ENCODE data around the gene AEN.

AEN gene

GRCh38 chr15:88606070-88606794, 14.9 kb upstream of the AEN start:
- no peak for DNase-seq (ENCODE audit: low read depth)
- H3K4me3 ChIP-seq (ENCODE audit: low read depth, low read length): no peak overlapping the region
- in situ Hi-C loops (cut with HindIII; ENCODE audit: low sequenced_read_pairs): no loop called here
- TF ChIP-seq CTCF (IDR thresholded peaks at IDR 0.05; ENCODE audit: low read depth, low read length, missing control alignments): no peak

- in situ Hi-C loops (cut with HindIII; ENCODE audit: low sequenced_read_pairs): no loop called here
- no peak for TF ChIP-seq CTCF (IDR thresholded peaks at IDR 0.05; ENCODE audit: low read depth, low read length, missing control alignments)
- no peak for DNase-seq (ENCODE audit: low read depth)
Measured at GRCh38 chr15:88607951-88608350, 13.2 kb upstream of the AEN start.

GRCh38 chr15:88608607-88609181, 12.4 kb upstream of the AEN start:
- DNase-seq (ENCODE audit: low read depth): no peak
- in situ Hi-C loops (cut with HindIII; ENCODE audit: low sequenced_read_pairs): no loop called here
- TF ChIP-seq CTCF (IDR thresholded peaks at IDR 0.05; ENCODE audit: low read depth, low read length, missing control alignments): no peak
- H3K4me3 ChIP-seq (ENCODE audit: low read depth, low read length): no peak overlapping the region

More at GRCh38 chr15:88607951-88608350, 13.2 kb upstream of the AEN start:
- H3K4me3 ChIP-seq (ENCODE audit: low read depth, low read length): no peak overlapping the region

GRCh38 chr15:88609344-88610090, 11.6 kb upstream of the AEN start:
- in situ Hi-C loops (cut with HindIII; ENCODE audit: low sequenced_read_pairs): no loop called here
- no peak overlapping the region for H3K4me3 ChIP-seq (ENCODE audit: low read depth, low read length)
- DNase-seq (ENCODE audit: low read depth): no peak
- no peak for TF ChIP-seq CTCF (IDR thresholded peaks at IDR 0.05; ENCODE audit: low read depth, low read length, missing control alignments)

- no peak overlapping the region for H3K4me3 ChIP-seq (ENCODE audit: low read depth, low read length)
- in situ Hi-C loops (cut with HindIII; ENCODE audit: low sequenced_read_pairs): no loop called here
- DNase-seq (ENCODE audit: low read depth): no peak
- TF ChIP-seq CTCF (IDR thresholded peaks at IDR 0.05; ENCODE audit: low read depth, low read length, missing control alignments): peak; percentile 18
Measured at GRCh38 chr15:88610701-88611231, 10.4 kb upstream of the AEN start.

GRCh38 chr15:88612186-88612796, 8.8 kb upstream of the AEN start:
- no peak for TF ChIP-seq CTCF (IDR thresholded peaks at IDR 0.05; ENCODE audit: low read depth, low read length, missing control alignments)
- no peak for DNase-seq (ENCODE audit: low read depth)
- in situ Hi-C loops (cut with HindIII; ENCODE audit: low sequenced_read_pairs): no loop called here
- H3K4me3 ChIP-seq (ENCODE audit: low read depth, low read length): no peak overlapping the region
